Endothelial cell of umbilical vein (primary cell): Measurements from ENCODE around the gene CHMP5. TPM values are rescaled to one million over a fixed set of nuclear protein-coding genes. Genes with fewer than 3 reads are reported as not detected.

ENCODE experiments used
- BruUV-seq: library from RNA; stranded (reverse); fragments of 400-500 nt; replicated peaks from 2 replicates; lab custom pipeline; 2021; lab: Mats Ljungman, UMichigan
- CTCF ChIA-PET: fragments of 300-600, 350-600 bp; sonication (Branson Sonifier 250); formaldehyde crosslinking; loops from one replicate; lab custom pipeline; 2021; ENCODE audit warnings: antibody characterized with exemption, inconsistent platforms; lab: Charles Lee
- POLR2A ChIA-PET: fragments of 300-600, 350-600 bp; sonication (Branson Sonifier 250); formaldehyde crosslinking; loops from one replicate; lab custom pipeline; 2021; ENCODE audit warnings: antibody characterized with exemption, inconsistent platforms; lab: Charles Lee
- DNase-seq: peaks from one replicate; pipeline ENCODE4 v3.0.0-alpha.2; 2011; ENCODE audit warnings: low read depth, low spot score
- FAIRE-seq: peaks from 2 replicates; lab custom pipeline; 2011; peaks lifted over from hg19 to GRCh38; lab: Jason Lieb, UNC
- H2AFZ ChIP-seq: 2 replicates; pipeline ENCODE4 v1.6.0; 2012; ENCODE audit warnings: low read depth, low read length, control low read depth, inconsistent platforms
- H3K27ac ChIP-seq: 2 replicates; pipeline ENCODE4 v1.5.1; 2011; ENCODE audit warnings: low read depth, mild to moderate bottlenecking, control low read depth, low read length, moderate library complexity; ENCODE audit not compliant: insufficient read depth
- H3K27me3 ChIP-seq, 2 experiments: 2 replicates each; pipeline versions ENCODE4 v1.6.0 to v1.6.1; 2011; ENCODE audit warnings: low read length in 2 of 2, mixed read lengths in 1 of 2; ENCODE audit not compliant: control insufficient read depth in 2 of 2, insufficient read depth in 2 of 2
- H3K36me3 ChIP-seq, 2 experiments: 2 replicates in 1 of 2; 3 replicates in 1 of 2; pipeline ENCODE4 v1.5.1; 2011; ENCODE audit warnings: low read length in 2 of 2, mild to moderate bottlenecking in 1 of 2, moderate library complexity in 1 of 2; ENCODE audit not compliant: control insufficient read depth in 2 of 2, insufficient read depth in 2 of 2; ENCODE audit errors: extremely low read depth in 1 of 2
- H3K4me1 ChIP-seq: 3 replicates; pipeline ENCODE4 v1.5.1; 2011; ENCODE audit warnings: mild to moderate bottlenecking, low read length; ENCODE audit not compliant: control insufficient read depth, insufficient read depth; ENCODE audit errors: extremely low read depth
- H3K4me2 ChIP-seq: 2 replicates; pipeline ENCODE4 v1.6.1; 2011; ENCODE audit warnings: low read length, control low read depth, mixed read lengths; ENCODE audit not compliant: insufficient read depth
- H3K4me3 ChIP-seq, 3 experiments: fragments of 200-600 bp in 1 of 3; sonication (generic), shearing (Covaris generic) in 1 of 3; replicated peaks in 1 of 3; 2 replicates each; pipeline ENCODE4 v1.5.1; 2011 to 2016; ENCODE audit warnings: control low read depth in 3 of 3, low read length in 3 of 3, mild to moderate bottlenecking in 2 of 3, inconsistent platforms in 1 of 3, low read depth in 1 of 3, moderate library complexity in 1 of 3; ENCODE audit not compliant: insufficient read depth in 1 of 3
- H3K79me2 ChIP-seq: 2 replicates; pipeline ENCODE4 v1.6.0; 2012; ENCODE audit warnings: low read length, inconsistent platforms; ENCODE audit not compliant: control insufficient read depth, insufficient read depth
- H3K9ac ChIP-seq: replicated peaks from 2 replicates; pipeline ENCODE3; 2011; ENCODE audit warnings: low read length, control low read depth; ENCODE audit not compliant: insufficient read depth; ENCODE audit errors: extremely low read depth
- H3K9me1 ChIP-seq: replicated peaks from 3 replicates; pipeline ENCODE4 v1.6.0; 2011; ENCODE audit warnings: mild to moderate bottlenecking, low read length; ENCODE audit not compliant: control insufficient read depth, insufficient read depth; ENCODE audit errors: extremely low read depth
- H3K9me3 ChIP-seq: replicated peaks from 2 replicates; pipeline ENCODE4 v1.5.1; 2012; ENCODE audit warnings: low read length, inconsistent platforms; ENCODE audit not compliant: control insufficient read depth, insufficient read depth
- H4K20me1 ChIP-seq: replicated peaks from 2 replicates; pipeline ENCODE3; 2011; ENCODE audit warnings: mild to moderate bottlenecking, low read length; ENCODE audit not compliant: control insufficient read depth, insufficient read depth; ENCODE audit errors: extremely low read depth
- EZH2 ChIP-seq: IDR thresholded peaks from 2 replicates; pipeline ENCODE4 v1.6.1; 2012; ENCODE audit warnings: borderline replicate concordance, low read depth, mild to moderate bottlenecking, moderate library complexity, low read length, inconsistent platforms; ENCODE audit not compliant: severe bottlenecking
- FOS ChIP-seq: IDR thresholded peaks from 2 replicates; pipeline ENCODE4 v1.6.1; 2011; ENCODE audit warnings: mild to moderate bottlenecking, low read length, moderate library complexity, borderline replicate concordance; ENCODE audit not compliant: insufficient read depth
- GATA2 ChIP-seq: IDR thresholded peaks from 2 replicates; pipeline ENCODE4 v1.7.0; 2011; ENCODE audit warnings: low read depth, mild to moderate bottlenecking, moderate library complexity, mixed read lengths, low read length; ENCODE audit not compliant: insufficient read length, insufficient read depth
- JUN ChIP-seq: IDR thresholded peaks from 2 replicates; pipeline ENCODE4 v1.6.1; 2011; ENCODE audit warnings: borderline replicate concordance, low read depth; ENCODE audit not compliant: insufficient read length, insufficient read depth
- MYC ChIP-seq: IDR thresholded peaks from one replicate; pipeline ENCODE4 v1.6.1; 2011; ENCODE audit warnings: mild to moderate bottlenecking, low read depth, low read length
- POLR2A ChIP-seq: IDR thresholded peaks from 2 replicates; pipeline ENCODE4 v1.6.1; 2012; ENCODE audit warnings: low read depth, mild to moderate bottlenecking, control low read depth, low read length
- POLR2AphosphoS5 ChIP-seq: IDR thresholded peaks from 2 replicates; pipeline ENCODE4 v1.6.1; 2012; ENCODE audit warnings: low read depth, mild to moderate bottlenecking, control low read depth, low read length, moderate library complexity; ENCODE audit not compliant: insufficient read depth
- dilution Hi-C: fragments of 300-500 bp; cut with MboI; formaldehyde crosslinking; loops from one replicate; pipeline ENCODE4 v1.15.0; 2019; ENCODE audit warnings: low sequenced_read_pairs; ENCODE audit not compliant: extremely low pct_ligation_motif_present
- intact Hi-C: fragments of 100-400 bp; cut with micrococcal nuclease; formaldehyde crosslinking; loops from one replicate; pipeline ENCODE4 v1.10.0; 2022
- polyA plus RNA-seq, 4 experiments: library from polyadenylated mRNA; depleted of rRNA in 3 of 4; stranded (reverse) in 3 of 4; unstranded in 1 of 4; fragments of >200 nt; gene quantifications; 2 replicates each; pipeline versions ENCODE4 v1.2.1 to v1.2.3, GENCODE V29; 2011 to 2012; ENCODE audit warnings: missing spikeins in 1 of 4
- total RNA-seq: library from RNA; stranded (reverse); gene quantifications from 2 replicates; pipeline ENCODE4 v1.2.3, GENCODE V29; 2021
- TF ChIP-seq, protein P1 (sequence below), 2 donors: IDR thresholded peaks; 1 replicate in 1 of 2; 2 replicates in 1 of 2; pipeline ENCODE4 v1.5.1; 2011; ENCODE audit warnings: low read length in 2 of 2, mild to moderate bottlenecking in 2 of 2, moderate library complexity in 2 of 2, control low read depth in 1 of 2, inconsistent platforms in 1 of 2, low read depth in 1 of 2; ENCODE audit not compliant: insufficient read depth in 1 of 2; ENCODE audit errors: extremely low read depth in 1 of 2
- TF ChIP-seq, protein P2 (sequence below): IDR thresholded peaks from 2 replicates; pipeline ENCODE4 v1.6.1; 2011; ENCODE audit not compliant: insufficient read depth, insufficient read length

The CHMP5 gene
- total and polyA plus RNA-seq, 2 donors (not counting 3 experiments of a cell fraction or from before 2014, with no cell fraction given) = 33.2 to 55.8 TPM

DNA sequence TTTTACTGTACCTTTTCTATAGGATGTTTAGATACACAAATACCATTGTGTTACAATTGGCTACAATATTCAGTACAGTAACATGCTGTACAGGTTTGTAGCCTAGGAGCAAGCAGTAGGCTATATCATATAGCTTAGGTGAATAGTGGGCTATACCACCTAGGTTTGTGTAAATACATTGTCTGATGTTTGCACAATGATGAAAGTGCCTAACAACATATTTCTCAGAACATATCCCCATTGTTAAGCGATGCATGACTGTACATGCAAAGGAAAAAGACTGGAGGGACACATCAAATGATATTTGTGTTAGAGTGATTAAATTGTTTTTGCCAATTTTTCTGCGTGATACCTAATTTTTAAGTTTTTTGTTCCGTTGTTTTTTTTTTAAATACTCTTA, 5.3 kb downstream of the CHMP5 start:
- intact Hi-C loops = no loop called here
- BruUV-seq = no TSS peak

More for the DNA sequence above, 5.3 kb downstream of the CHMP5 start:
- dilution Hi-C loops = no loop called here
- Histone ChIP-seq H3K4me1 (peaks cover 7% of the 10 kb centered on the region), H2AFZ (no peak overlapping the region), H3K36me3 (peaks cover 9 to 11% of the 10 kb centered on the region in 2 experiments), H4K20me1 (no peaks in the 10 kb centered on the region), H3K79me2 (peaks cover 9% of the 10 kb centered on the region), H3K9ac (no peak overlapping the region), H3K4me3 (no peak overlapping the region), H3K9me3 (no peaks in the 10 kb centered on the region), H3K27ac (no peak overlapping the region), H3K4me2 (no peak overlapping the region), H3K9me1 (no peaks in the 10 kb centered on the region), H3K27me3 (no peaks in the 10 kb centered on the region)
- ChIA-PET POLR2A (no interaction called here), CTCF (no interaction called here)
- FAIRE-seq (no peak), DNase-seq (no peak)
- TF ChIP-seq, protein P1, sequence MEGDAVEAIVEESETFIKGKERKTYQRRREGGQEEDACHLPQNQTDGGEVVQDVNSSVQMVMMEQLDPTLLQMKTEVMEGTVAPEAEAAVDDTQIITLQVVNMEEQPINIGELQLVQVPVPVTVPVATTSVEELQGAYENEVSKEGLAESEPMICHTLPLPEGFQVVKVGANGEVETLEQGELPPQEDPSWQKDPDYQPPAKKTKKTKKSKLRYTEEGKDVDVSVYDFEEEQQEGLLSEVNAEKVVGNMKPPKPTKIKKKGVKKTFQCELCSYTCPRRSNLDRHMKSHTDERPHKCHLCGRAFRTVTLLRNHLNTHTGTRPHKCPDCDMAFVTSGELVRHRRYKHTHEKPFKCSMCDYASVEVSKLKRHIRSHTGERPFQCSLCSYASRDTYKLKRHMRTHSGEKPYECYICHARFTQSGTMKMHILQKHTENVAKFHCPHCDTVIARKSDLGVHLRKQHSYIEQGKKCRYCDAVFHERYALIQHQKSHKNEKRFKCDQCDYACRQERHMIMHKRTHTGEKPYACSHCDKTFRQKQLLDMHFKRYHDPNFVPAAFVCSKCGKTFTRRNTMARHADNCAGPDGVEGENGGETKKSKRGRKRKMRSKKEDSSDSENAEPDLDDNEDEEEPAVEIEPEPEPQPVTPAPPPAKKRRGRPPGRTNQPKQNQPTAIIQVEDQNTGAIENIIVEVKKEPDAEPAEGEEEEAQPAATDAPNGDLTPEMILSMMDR (IDR thresholded peaks at IDR 0.05; ENCODE audit: extremely low read depth in 1 of 2, insufficient read depth in 1 of 2, low read depth in 1 of 2, low read length in 2 of 2) = no peak
- TF ChIP-seq GATA2 = no peak
- no peak for TF ChIP-seq EZH2
- TF ChIP-seq MYC = no peak
- TF ChIP-seq FOS = no peak
- no peak for TF ChIP-seq JUN
- no peak for TF ChIP-seq POLR2AphosphoS5
- TF ChIP-seq, protein P2, sequence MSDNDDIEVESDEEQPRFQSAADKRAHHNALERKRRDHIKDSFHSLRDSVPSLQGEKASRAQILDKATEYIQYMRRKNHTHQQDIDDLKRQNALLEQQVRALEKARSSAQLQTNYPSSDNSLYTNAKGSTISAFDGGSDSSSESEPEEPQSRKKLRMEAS = no peak
- no peak for TF ChIP-seq POLR2A
